NCI-H82 treated with DMSO at 0.1 percent for 48 hours (cell line): ENCODE data around the gene TMEM59.
"Not testable (repeated sequence)": the region's sequence is repeated elsewhere in the genome, so short reads cannot be mapped to it uniquely, and the experiment has no call there.

ENCODE experiments used
- DNase-seq: peaks from one replicate; lab custom pipeline; 2025; ENCODE audit not compliant: unreplicated experiment; lab: John Stamatoyannopoulos, UW

Gene TMEM59

GRCh38 chr1:54052934-54053744 is at the start of gene TMEM59, which contains the start of gene TCEANC2:
Gene TMEM59, minus strand, starts transcription at chr1:54053204. Its CDS starts 16 bp downstream, at chr1:54053188.
Gene TCEANC2, plus strand, starts transcription at chr1:54053608. Its CDS starts 815 bp downstream, at chr1:54054423.
- DNase-seq: peak; percentile 99

GRCh38 chr1:54100500-54100899 is 47.5 kb upstream of the TMEM59 start:
- DNase-seq: no peak

GRCh38 chr1:54099061-54099610 is 46.1 kb upstream of the TMEM59 start:
- no peak for DNase-seq

GRCh38 chr1:54096877-54097240 is 43.9 kb upstream of the TMEM59 start:
- no peak for DNase-seq

- no peak for DNase-seq
These were observed 43.3 kb upstream of the TMEM59 start for GRCh38 chr1:54096227-54096876.

GRCh38 chr1:54095546-54096226 is 42.7 kb upstream of the TMEM59 start:
- DNase-seq: no peak

- DNase-seq: not testable (repeated sequence)
These were observed 41.7 kb upstream of the TMEM59 start for GRCh38 chr1:54094730-54095105.

GRCh38 chr1:54094001-54094729 is 41.2 kb upstream of the TMEM59 start:
- no peak for DNase-seq

- DNase-seq: no peak
These were observed 38.7 kb upstream of the TMEM59 start for GRCh38 chr1:54091666-54092065.

GRCh38 chr1:54088385-54088784 is 35.4 kb upstream of the TMEM59 start:
- no peak for DNase-seq

GRCh38 chr1:54086754-54087153 is 33.8 kb upstream of the TMEM59 start:
- no peak for DNase-seq

GRCh38 chr1:54084794-54085193 is 31.8 kb upstream of the TMEM59 start:
- DNase-seq: no peak

- peak; percentile 58 for DNase-seq
These were observed 28.6 kb upstream of the TMEM59 start for GRCh38 chr1:54081306-54082270.

GRCh38 chr1:54080598-54081049 is 27.6 kb upstream of the TMEM59 start:
- no peak for DNase-seq

- DNase-seq: no peak
These were observed 24.4 kb upstream of the TMEM59 start for GRCh38 chr1:54077359-54077758.

- DNase-seq: peak; percentile 95
These were observed 17.3 kb upstream of the TMEM59 start for GRCh38 chr1:54070171-54070837.

GRCh38 chr1:54069791-54070170 is 16.8 kb upstream of the TMEM59 start:
- DNase-seq: peak; percentile 95

- no peak for DNase-seq
These were observed 11.3 kb upstream of the TMEM59 start for GRCh38 chr1:54064299-54064698.

- DNase-seq: no peak
These were observed 1.4 kb upstream of the TMEM59 start for GRCh38 chr1:54054438-54054749.
